Measurements from ENCODE around the gene SP3. TPM values are rescaled to one million over a fixed set of nuclear protein-coding genes. Genes with fewer than 3 reads are reported as not detected.

The SP3 gene
- total and polyA plus RNA-seq, 9 of the 15 experiments (the other 6 are each of a cell fraction or from before 2014, with no cell fraction given) = 12.0 to 106 (median 74.9) TPM

DNA sequence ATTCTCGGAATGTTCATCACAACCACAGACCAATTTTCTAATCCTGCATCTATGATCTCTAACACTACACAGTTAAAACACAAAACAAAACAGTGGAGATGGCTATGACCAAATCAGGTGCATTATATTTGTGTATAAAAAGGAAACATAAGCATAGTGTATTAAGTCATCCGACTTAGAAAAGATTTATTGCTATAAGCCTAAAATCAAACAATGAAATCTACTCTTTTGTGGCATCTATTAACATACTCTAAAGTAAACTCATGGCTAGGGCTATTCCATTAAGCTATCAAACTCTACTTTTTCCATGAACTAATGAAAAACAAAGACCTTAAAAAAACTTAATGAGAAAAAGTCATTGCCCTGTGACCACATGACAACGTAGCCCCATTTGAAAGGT lies 8.7 kb downstream of the SP3 start:
- no peak for ATAC-seq
- H3K79me2 ChIP-seq (ENCODE audit: control insufficient read depth, insufficient read depth, low read length) = peaks cover 100% of the 10 kb centered on the region
- H3K36me3 ChIP-seq (ENCODE audit: control insufficient read depth, insufficient read depth, low read length) = peaks cover 78% of the 10 kb centered on the region
- H3K9me3 ChIP-seq (replicated peaks; ENCODE audit: control insufficient read depth, insufficient read depth, low read depth, low read length) = peaks cover 5% of the 10 kb centered on the region; the same call in 1 of the 2 replicates
- in situ Hi-C loops (cut with MboI) (no loop called here), intact Hi-C loops (cut with micrococcal nuclease) (no loop called here)
- no peak for DNase-seq (ENCODE audit: extremely low read depth in 1 of 4, low spot score in 3 of 4)
- no peak overlapping the region for H3K27ac ChIP-seq (ENCODE audit: extremely low read depth, low read depth, low read length)
- peaks cover 4 to 9% of the 10 kb centered on the region in 2 experiments; a peak in 4 of 5 replicates for H3K4me1 ChIP-seq (replicated peaks in 1 of 2; ENCODE audit: control insufficient read depth in 2 of 2, insufficient read depth in 2 of 2, low read length in 2 of 2)
- H3K4me3 ChIP-seq = no peak overlapping the region
- H3K9ac ChIP-seq (ENCODE audit: insufficient read depth in 1 of 2, low read depth in 2 of 2, low read length in 2 of 2) = no peak overlapping the region
- BruUV-seq (replicated peaks) = no TSS peak
- H2AFZ ChIP-seq (ENCODE audit: low read depth, low read length) = no peak overlapping the region
- H3K27me3 ChIP-seq (ENCODE audit: control insufficient read depth in 2 of 2, insufficient read depth in 2 of 2, low read length in 2 of 2) = no peaks in the 10 kb centered on the region
- 85% methylated on average over 3 of the region's 3 CpGs for WGBS (ENCODE audit: insufficient coverage, low coverage, missing lambda C conversion rate)
- ChIA-PET CTCF (ENCODE audit: low intra/inter-chr PET ratio) (no interaction called here), POLR2A (interaction anchor here (0.7 to 0.8 kb wide), 2 partner anchors 8 to 88 kb away, joined by 3 to 4 read pairs; no protein-coding TSS in a partner anchor)
- FAIRE-seq = no peak
- H3K9me1 ChIP-seq (ENCODE audit: control insufficient read depth, insufficient read depth, low read length) = no peaks in the 10 kb centered on the region
- H4K20me1 ChIP-seq (replicated peaks; ENCODE audit: control insufficient read depth, insufficient read depth, low read length) = peaks cover 4% of the 10 kb centered on the region
- no peak overlapping the region for H3K4me2 ChIP-seq (ENCODE audit: insufficient read depth, low read length)
- TF ChIP-seq GTF2B (IDR thresholded peaks at IDR 0.05; ENCODE audit: extremely low read depth, insufficient read length) (no peak), ARHGAP35 (IDR thresholded peaks at IDR 0.05; ENCODE audit: partially characterized antibody) (no peak), POU5F1 (IDR thresholded peaks at IDR 0.05; ENCODE audit: borderline replicate concordance, low read depth, low read length, partially characterized antibody) (no peak), CBX5 (IDR thresholded peaks at IDR 0.05; ENCODE audit: borderline replicate concordance, low read depth) (no peak), MTA1 (IDR thresholded peaks at IDR 0.05; ENCODE audit: borderline replicate concordance) (no peak), XRCC3 (IDR thresholded peaks at IDR 0.05) (no peak), CBX3 (IDR thresholded peaks at IDR 0.05; ENCODE audit: borderline replicate concordance in 1 of 2, low read length in 2 of 2) (no peak), HLTF (IDR thresholded peaks at IDR 0.05) (no peak), ZNF347 (CRISPR knock-in tag; IDR thresholded peaks at IDR 0.05; ENCODE audit: low read depth) (no peak), RERE (CRISPR knock-in tag; IDR thresholded peaks at IDR 0.05; ENCODE audit: borderline replicate concordance) (no peak)
- TF ChIP-seq, protein P1, sequence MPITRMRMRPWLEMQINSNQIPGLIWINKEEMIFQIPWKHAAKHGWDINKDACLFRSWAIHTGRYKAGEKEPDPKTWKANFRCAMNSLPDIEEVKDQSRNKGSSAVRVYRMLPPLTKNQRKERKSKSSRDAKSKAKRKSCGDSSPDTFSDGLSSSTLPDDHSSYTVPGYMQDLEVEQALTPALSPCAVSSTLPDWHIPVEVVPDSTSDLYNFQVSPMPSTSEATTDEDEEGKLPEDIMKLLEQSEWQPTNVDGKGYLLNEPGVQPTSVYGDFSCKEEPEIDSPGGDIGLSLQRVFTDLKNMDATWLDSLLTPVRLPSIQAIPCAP (CRISPR knock-in tag; IDR thresholded peaks at IDR 0.05; ENCODE audit: borderline replicate concordance) = no peak
- TF ChIP-seq, protein P2, sequence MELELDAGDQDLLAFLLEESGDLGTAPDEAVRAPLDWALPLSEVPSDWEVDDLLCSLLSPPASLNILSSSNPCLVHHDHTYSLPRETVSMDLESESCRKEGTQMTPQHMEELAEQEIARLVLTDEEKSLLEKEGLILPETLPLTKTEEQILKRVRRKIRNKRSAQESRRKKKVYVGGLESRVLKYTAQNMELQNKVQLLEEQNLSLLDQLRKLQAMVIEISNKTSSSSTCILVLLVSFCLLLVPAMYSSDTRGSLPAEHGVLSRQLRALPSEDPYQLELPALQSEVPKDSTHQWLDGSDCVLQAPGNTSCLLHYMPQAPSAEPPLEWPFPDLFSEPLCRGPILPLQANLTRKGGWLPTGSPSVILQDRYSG (tag; conservative IDR thresholded peaks at IDR 0.05; ENCODE audit: low read depth) = no peak
- TF ChIP-seq, protein P3, sequence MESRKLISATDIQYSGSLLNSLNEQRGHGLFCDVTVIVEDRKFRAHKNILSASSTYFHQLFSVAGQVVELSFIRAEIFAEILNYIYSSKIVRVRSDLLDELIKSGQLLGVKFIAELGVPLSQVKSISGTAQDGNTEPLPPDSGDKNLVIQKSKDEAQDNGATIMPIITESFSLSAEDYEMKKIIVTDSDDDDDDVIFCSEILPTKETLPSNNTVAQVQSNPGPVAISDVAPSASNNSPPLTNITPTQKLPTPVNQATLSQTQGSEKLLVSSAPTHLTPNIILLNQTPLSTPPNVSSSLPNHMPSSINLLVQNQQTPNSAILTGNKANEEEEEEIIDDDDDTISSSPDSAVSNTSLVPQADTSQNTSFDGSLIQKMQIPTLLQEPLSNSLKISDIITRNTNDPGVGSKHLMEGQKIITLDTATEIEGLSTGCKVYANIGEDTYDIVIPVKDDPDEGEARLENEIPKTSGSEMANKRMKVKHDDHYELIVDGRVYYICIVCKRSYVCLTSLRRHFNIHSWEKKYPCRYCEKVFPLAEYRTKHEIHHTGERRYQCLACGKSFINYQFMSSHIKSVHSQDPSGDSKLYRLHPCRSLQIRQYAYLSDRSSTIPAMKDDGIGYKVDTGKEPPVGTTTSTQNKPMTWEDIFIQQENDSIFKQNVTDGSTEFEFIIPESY (CRISPR knock-in tag; IDR thresholded peaks at IDR 0.05) = no peak

Data from K562 (cell line).